ENCODE data around the gene ASCC3.

DNA sequence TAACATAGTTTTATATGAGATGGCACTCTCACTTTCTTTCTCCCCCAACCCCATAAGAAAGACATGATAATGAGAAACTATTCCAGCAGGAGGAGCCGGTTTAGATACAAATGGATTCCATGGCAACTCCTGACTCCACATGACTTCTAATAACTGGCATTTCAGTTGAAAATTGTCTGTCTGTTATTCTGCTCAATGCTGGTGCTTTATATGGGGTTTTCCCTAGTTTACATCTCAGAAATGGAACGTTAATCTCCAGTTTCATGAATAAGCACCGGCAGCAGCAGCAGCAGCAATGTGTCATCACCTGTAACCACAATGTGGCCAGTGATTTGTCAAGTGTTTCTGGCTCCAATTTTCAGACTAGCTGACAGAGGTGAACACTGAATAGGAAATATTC lies 408.5 kb downstream of the ASCC3 start:
- no peak for TF ChIP-seq GATA2 (IDR thresholded peaks at IDR 0.05; ENCODE audit: low read depth, low read length)
- no peak for TF ChIP-seq GATA3 (IDR thresholded peaks at IDR 0.05; ENCODE audit: low read depth, low read length)

Measured in SH-SY5Y (cell line).